OCI-LY1 (cell line): ENCODE measurements around the gene GLP2R.

Experiments used
- EZH2 ChIP-seq: fragments of 200-600 bp; sonication (generic), shearing (Covaris generic); IDR thresholded peaks from 2 replicates; pipeline ENCODE4 v1.8.0; 2017; ENCODE audit warnings: borderline replicate concordance, mixed run types, mild to moderate bottlenecking, antibody characterized with exemption, low read length, moderate library complexity, mixed read lengths
- TF ChIP-seq, protein P1 (sequence below): fragments of 200-600 bp; sonication (generic), shearing (Covaris generic); IDR thresholded peaks from 2 replicates; pipeline ENCODE4 v1.5.1; 2017; ENCODE audit warnings: mild to moderate bottlenecking, antibody characterized with exemption, low read length, moderate library complexity, mixed read lengths

DNA sequence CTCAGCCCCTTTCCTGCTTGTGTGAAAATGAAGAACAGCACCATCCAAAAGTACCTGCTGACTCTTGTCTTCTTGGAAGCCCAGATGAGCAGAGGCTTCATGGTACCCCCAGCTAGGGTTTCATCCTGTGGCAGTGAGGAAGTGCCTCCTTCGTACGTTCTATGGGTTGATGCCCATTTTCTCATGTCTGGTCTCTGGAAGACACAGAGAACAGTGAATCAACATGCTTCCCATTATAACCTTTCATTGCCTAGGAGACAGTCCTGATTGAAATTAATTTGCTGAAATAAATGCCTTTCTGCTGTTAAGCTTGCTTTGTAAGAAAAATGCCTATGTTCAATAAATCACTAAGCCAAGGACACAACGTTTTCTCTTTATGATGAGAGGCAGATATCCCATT is 42.8 kb downstream of the GLP2R start:
- TF ChIP-seq, protein P1, sequence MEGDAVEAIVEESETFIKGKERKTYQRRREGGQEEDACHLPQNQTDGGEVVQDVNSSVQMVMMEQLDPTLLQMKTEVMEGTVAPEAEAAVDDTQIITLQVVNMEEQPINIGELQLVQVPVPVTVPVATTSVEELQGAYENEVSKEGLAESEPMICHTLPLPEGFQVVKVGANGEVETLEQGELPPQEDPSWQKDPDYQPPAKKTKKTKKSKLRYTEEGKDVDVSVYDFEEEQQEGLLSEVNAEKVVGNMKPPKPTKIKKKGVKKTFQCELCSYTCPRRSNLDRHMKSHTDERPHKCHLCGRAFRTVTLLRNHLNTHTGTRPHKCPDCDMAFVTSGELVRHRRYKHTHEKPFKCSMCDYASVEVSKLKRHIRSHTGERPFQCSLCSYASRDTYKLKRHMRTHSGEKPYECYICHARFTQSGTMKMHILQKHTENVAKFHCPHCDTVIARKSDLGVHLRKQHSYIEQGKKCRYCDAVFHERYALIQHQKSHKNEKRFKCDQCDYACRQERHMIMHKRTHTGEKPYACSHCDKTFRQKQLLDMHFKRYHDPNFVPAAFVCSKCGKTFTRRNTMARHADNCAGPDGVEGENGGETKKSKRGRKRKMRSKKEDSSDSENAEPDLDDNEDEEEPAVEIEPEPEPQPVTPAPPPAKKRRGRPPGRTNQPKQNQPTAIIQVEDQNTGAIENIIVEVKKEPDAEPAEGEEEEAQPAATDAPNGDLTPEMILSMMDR: no peak
- TF ChIP-seq EZH2: no peak
